ENCODE results near the gene OXA1L.
"Not testable (repeated sequence)": the region's sequence is repeated elsewhere in the genome, so short reads cannot be mapped to it uniquely, and the experiment has no call there.

The OXA1L gene

GRCh38 chr14:22766457-22767322 lies at the start of gene OXA1L:
OXA1L (plus strand) TSS chr14:22766688; CDS start chr14:22766702, 14 bp downstream.
- peak; percentile 98 for DNase-seq

GRCh38 chr14:22718091-22718490 lies 48.4 kb upstream of the OXA1L start:
- no peak for DNase-seq

- DNase-seq = no peak
These were observed 45.3 kb upstream of the OXA1L start for GRCh38 chr14:22721213-22721612.

GRCh38 chr14:22723815-22724214 lies 42.7 kb upstream of the OXA1L start:
- DNase-seq = no peak

- not testable (repeated sequence) for DNase-seq
These were observed 41.6 kb upstream of the OXA1L start for GRCh38 chr14:22724847-22725246.

DNA sequence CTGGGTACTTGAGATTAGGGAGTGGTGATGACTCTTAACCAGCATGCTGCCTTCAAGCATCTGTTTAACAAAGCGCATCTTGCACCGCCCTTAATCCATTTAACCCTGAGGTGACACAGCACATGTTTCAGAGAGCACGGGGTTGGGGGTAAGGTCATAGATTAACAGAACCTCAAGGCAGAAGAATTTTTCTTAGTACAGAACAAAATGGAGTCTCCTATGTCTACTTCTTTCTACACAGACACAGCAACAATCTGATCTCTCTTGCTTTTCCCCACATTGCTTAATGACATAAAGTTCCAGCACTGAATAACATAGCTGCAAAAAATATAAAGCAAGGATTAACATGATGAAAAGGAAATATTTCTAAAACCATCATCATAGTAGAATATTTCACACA lies 41.1 kb upstream of the OXA1L start:
- not testable (repeated sequence) for DNase-seq

DNA sequence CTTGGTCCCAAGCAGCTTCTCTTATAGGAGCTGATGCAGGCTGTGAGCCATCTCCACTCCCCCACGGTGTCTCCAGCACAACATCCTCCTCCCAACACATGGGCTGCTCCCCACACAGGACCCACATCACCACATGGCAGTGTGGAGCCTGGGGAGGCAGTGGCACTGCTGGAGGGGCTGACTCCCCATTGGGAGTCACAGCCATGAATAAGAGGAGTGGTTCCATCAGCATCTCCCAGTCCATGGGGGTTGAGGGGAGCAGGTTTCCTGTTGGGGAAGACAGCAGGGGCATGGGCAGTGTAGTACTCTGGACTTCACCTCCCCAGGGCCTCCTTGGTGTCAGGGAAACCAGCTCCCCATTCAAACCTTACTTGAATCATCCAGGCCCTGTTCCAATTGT lies 40.5 kb upstream of the OXA1L start:
- DNase-seq = no peak

DNA sequence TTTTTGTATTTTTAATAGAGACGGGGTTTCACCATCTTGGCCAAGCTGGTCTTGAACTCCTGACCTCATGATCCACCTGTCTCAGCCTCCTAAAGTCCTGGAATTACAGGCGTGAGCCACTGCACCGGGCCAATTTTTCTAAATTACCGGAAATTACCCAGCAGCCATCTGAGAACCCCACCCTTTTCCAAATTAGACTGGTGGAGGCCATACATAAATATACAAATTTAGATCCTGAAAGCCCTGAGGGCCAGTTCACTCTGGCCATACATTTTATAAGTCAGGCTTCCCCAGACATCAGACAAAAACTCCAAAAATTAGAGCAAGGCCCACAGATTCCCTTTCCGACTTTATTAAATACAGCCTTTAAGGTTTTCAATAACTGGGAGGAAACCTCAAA lies 34.4 kb upstream of the OXA1L start:
- not testable (repeated sequence) for DNase-seq

GRCh38 chr14:22733829-22734228 lies 32.7 kb upstream of the OXA1L start:
- no peak for DNase-seq

GRCh38 chr14:22735096-22735495 lies 31.4 kb upstream of the OXA1L start:
- no peak for DNase-seq

GRCh38 chr14:22736384-22736783 lies 30.1 kb upstream of the OXA1L start:
- DNase-seq = not testable (repeated sequence)

- DNase-seq = no peak
These were observed 29.4 kb upstream of the OXA1L start for GRCh38 chr14:22737052-22737451.

DNA sequence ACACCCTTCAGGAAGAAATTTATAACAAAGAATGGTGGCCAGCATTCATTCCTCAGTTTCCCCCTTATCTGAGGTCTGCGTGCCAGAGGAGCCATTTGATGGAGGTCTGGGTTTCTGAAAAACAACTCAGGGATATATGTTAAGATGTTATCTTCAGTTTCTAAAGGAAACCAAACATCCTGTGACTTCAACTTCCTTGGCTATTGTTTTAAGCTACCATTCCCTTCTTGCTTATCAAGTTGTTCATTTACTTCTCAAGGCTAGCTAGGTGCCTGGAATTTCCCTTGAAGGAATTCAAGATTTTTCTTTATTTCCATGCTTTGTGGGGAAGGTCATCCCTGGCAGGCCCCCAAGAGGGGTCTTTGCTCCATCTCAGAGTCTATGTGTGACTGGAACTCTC lies 27.1 kb upstream of the OXA1L start:
- no peak for DNase-seq

DNA sequence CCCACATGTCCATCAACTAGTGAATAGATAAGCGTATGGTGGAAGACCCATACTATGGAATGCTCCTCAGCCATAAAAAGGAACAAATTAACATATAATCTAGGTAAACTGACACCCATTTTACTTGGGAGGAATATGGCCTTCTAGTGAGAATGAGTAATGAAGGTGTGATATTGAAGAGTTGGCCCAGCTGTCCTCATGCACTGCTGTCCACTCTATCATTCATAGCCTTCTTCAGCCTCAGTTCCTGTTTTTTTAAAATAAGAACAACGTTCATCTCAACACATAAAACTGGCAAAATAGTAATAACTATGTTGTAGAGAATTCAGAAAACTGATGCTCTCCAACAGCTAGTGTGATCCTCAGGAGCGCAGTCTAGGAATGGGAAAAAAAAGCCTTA lies 26.5 kb upstream of the OXA1L start:
- no peak for DNase-seq

DNA sequence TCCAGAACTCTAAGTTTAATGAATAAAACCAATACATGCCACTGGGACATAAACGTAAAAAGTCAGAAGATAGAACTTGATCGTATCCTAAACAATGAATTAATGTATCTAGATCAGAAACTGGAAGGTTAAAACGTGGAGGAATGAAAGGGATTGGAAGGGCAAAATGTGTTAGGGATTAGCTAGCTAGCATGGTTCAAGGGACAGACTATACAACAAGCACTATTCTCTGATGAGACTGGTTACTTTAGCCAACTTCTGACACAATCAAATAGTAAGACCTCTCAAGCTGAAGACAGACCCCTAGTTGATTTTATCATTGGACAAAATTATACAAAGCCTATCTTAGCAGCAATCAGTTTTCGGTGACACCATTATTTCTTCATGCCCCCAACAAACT lies 18.7 kb upstream of the OXA1L start:
- no peak for DNase-seq

DNA sequence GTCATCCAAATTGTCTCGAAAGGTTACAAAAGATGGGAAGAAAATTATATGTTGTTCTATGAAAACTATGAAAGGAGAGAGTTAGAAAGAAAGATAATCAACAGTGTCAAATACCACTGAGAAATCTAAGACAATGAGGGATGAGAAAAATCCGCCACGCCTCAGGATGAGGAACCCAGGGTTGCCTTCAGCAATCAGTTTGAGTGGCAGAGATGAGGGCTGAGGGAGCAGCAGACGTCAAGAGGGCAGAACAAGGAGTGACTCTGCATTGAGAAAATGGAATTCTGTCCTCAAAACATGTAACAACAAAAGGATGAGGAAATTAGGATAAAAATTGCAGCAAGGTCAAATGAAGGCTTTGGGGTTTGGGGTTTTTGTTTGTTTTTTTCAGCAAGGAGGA lies 18.3 kb upstream of the OXA1L start:
- DNase-seq = no peak

GRCh38 chr14:22748631-22749068 lies 17.8 kb upstream of the OXA1L start:
- no peak for DNase-seq

DNA sequence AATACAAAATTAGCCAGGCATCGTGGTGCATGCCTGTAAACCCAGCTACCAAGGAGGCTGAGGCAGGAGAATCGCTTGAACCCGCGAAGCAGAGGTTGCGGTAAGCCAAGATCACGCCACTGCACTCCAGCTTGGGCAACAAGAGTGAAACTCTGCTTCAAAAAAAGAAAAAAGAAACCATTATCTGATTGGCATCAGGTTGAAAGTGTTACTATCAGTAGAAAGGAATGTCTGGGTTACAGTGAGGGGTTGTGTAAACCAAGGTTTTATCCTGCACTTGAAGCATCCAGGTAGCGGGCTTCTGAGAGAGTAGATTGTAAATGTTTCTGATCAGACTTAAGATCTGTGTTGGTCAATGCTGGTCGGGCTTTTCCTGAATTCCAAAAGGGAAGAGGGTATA lies 14.1 kb upstream of the OXA1L start:
- no peak for DNase-seq

- no peak for DNase-seq
These were observed 12.9 kb upstream of the OXA1L start for GRCh38 chr14:22753586-22753985.

DNA sequence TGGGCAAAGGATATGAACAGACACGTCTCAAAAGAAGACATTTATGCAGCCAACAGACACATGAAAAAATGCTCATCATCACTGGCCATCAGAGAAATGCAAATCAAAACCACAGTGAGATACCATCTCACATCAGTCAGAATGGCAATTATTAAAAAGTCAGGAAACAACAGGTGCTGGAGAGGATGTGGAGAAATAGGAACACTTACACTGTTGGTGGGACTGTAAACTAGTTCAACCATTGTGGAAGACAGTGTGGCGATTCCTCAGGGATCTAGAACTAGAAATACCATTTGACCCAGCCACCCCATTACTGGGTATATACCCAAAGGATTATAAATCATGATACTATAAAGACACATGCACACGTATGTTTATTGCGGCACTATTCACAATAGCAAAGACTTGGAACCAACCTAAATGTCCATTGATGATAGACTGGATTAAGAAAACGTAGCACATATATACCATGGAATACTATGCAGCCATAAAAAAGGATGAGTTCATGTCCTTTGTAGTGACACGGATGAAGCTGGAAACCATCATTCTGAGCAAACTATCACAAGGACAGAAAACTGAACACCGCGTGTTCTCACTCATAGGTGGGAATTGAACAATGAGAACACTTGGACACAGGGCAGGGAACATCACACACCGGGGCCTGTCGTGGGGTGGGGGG lies 8.4 kb upstream of the OXA1L start:
- DNase-seq = not testable (repeated sequence)

GRCh38 chr14:22761734-22762133 lies 4.8 kb upstream of the OXA1L start:
- no peak for DNase-seq

GRCh38 chr14:22764382-22764781 lies 2.1 kb upstream of the OXA1L start:
- DNase-seq = no peak

GRCh38 chr14:22767323-22767589 lies 768 bp downstream of the OXA1L start:
- peak; percentile 6 for DNase-seq

DNA sequence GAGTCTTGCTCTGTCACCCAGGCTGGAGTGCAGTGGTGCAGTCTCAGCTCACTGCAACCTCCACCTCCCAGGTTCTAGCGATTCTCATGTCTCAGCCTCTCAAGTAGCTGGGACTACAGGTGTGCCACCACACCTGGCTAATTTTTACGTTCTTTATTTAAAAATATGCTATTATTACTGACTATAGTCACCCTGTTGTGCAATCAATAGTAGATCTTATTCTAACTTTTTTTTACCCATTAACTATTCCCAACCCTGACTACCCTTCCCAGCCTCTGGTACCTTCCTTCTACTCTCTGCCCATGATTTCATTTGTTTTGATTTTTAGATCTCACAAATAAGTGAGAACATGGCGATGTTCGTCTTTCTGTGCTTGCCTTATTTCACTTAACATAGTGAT lies 2.5 kb downstream of the OXA1L start:
- DNase-seq = no peak

DNA sequence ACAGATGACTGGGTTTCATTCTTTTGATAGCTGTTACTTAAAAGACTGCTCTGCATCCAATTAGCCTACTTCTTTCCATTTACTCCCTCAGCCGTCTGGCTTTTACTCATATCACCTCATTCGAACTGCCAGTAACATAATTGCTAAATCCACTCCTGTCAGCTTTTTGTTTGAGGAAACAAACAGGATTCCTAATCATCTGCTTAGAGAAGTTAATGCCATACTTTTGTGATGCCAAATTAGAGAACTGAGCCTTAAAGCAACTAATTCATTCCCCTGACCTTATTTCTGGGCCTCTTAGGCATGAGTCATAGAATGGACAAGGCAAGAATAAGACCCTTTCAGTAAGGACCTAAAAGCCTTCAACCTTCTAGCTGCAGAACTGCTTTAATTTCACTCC lies 2.9 kb downstream of the OXA1L start:
- DNase-seq = no peak

All from NCI-H1105 treated with DMSO at 0.1 percent for 48 hours (cell line).